ENCODE results near the gene NFKB1. TPM values are rescaled to one million over a fixed set of nuclear protein-coding genes. Genes with fewer than 3 reads are reported as not detected.
A peak's percentile ranks its signal among the peaks of the same experiment; 100 is the strongest.

NFKB1 gene
- total and polyA plus RNA-seq, 9 of the 15 experiments (the other 6 are each of a cell fraction or from before 2014, with no cell fraction given), result 2.4 to 14.5 (median 10.3) TPM

GRCh38 chr4:102535398-102536082 is 34.4 kb downstream of the NFKB1 start:
- CTCF ChIA-PET (ENCODE audit: low intra/inter-chr PET ratio), result no interaction called here
- no peak for ATAC-seq
- WGBS (ENCODE audit: insufficient coverage, low coverage, missing lambda C conversion rate), result 64% methylated on average over 4 of the region's 4 CpGs
- POLR2A ChIA-PET, result no interaction called here
- Histone ChIP-seq H3K4me1 (replicated peaks in 1 of 2; ENCODE audit: control insufficient read depth in 2 of 2, insufficient read depth in 2 of 2, low read length in 2 of 2) (no peaks in the 10 kb centered on the region), H3K9me1 (ENCODE audit: control insufficient read depth, insufficient read depth, low read length) (no peaks in the 10 kb centered on the region), H2AFZ (ENCODE audit: low read depth, low read length) (no peak overlapping the region), H3K36me3 (ENCODE audit: control insufficient read depth, insufficient read depth, low read length) (peaks cover 4% of the 10 kb centered on the region; the same call in 1 of the 3 replicates), H3K9ac (ENCODE audit: insufficient read depth in 1 of 2, low read depth in 2 of 2, low read length in 2 of 2) (no peak overlapping the region), H4K20me1 (replicated peaks; ENCODE audit: control insufficient read depth, insufficient read depth, low read length) (no peaks in the 10 kb centered on the region), H3K9me3 (replicated peaks; ENCODE audit: control insufficient read depth, insufficient read depth, low read depth, low read length) (no peaks in the 10 kb centered on the region), H3K79me2 (ENCODE audit: control insufficient read depth, insufficient read depth, low read length) (no peaks in the 10 kb centered on the region), H3K4me2 (ENCODE audit: insufficient read depth, low read length) (no peak overlapping the region), H3K27me3 (ENCODE audit: control insufficient read depth in 2 of 2, insufficient read depth in 2 of 2, low read length in 2 of 2) (no peaks in the 10 kb centered on the region), H3K27ac (ENCODE audit: extremely low read depth, low read depth, low read length) (no peak overlapping the region), H3K4me3 (no peak overlapping the region)
- intact Hi-C loops (cut with micrococcal nuclease) (no loop called here), in situ Hi-C loops (cut with MboI) (no loop called here)
- DNase-seq (ENCODE audit: extremely low read depth in 1 of 4, low spot score in 3 of 4), result no peak
- TF ChIP-seq FOSL1 (tag; conservative IDR thresholded peaks at IDR 0.05), result 0 out of 2 replicates have a peak, but pooled peaks have one; percentile 20
- TF ChIP-seq CUX1 (CRISPR knock-in tag; IDR thresholded peaks at IDR 0.05), result no peak
- TF ChIP-seq ATF4 (CRISPR knock-in tag; IDR thresholded peaks at IDR 0.05), result no peak
- no peak for TF ChIP-seq MAFG (tag; conservative IDR thresholded peaks at IDR 0.05)
- no peak for FAIRE-seq
- BruUV-seq (replicated peaks), result no TSS peak

Measured in K562 (cell line).